SU-DHL-6 (cell line): ENCODE data around the gene ACBD6.

Source experiments
- CTCF ChIP-seq: fragments of 200-600 bp; sonication (generic); IDR thresholded peaks from one replicate; pipeline ENCODE4 v1.5.1; 2017; ENCODE audit warnings: antibody characterized with exemption, mild to moderate bottlenecking, low read length, moderate library complexity; ENCODE audit not compliant: insufficient read depth, poor library complexity, severe bottlenecking
- EZH2phosphoT487 ChIP-seq: fragments of 200-600 bp; sonication (generic), shearing (Covaris generic); conservative IDR thresholded peaks from 2 replicates; pipeline ENCODE4 v1.6.1; 2018; ENCODE audit warnings: mild to moderate bottlenecking, antibody characterized with exemption, low read length, moderate library complexity, mixed read lengths

- no peak for TF ChIP-seq CTCF
- TF ChIP-seq EZH2phosphoT487, result no peak
Observed at GRCh38 chr1:180532854-180533253, 30.5 kb upstream of the ACBD6 start.
